Astrocyte of the cerebellum (primary cell): ENCODE measurements around the gene LMNA.
"Not testable (repeated sequence)": the region's sequence is repeated elsewhere in the genome, so short reads cannot be mapped to it uniquely, and the experiment has no call there.

Source experiments
- DNase-seq: peaks from one replicate; pipeline ENCODE4 v3.0.0-alpha.2; 2011; ENCODE audit warnings: low read depth
- H3K4me3 ChIP-seq: 2 replicates; pipeline ENCODE4 v1.5.1; 2011; ENCODE audit warnings: mild to moderate bottlenecking, low read depth, low read length, moderate library complexity
- in situ Hi-C: cut with HindIII; loops from 2 replicates; pipeline ENCODE4 v1.10.0; 2017; ENCODE audit warnings: low sequenced_read_pairs
- TF ChIP-seq, protein P1 (sequence below): IDR thresholded peaks from 2 replicates; pipeline ENCODE4 v1.5.1; 2012; ENCODE audit warnings: low read length, low read depth, moderate library complexity, mild to moderate bottlenecking; ENCODE audit errors: missing control alignments

The LMNA gene

DNA sequence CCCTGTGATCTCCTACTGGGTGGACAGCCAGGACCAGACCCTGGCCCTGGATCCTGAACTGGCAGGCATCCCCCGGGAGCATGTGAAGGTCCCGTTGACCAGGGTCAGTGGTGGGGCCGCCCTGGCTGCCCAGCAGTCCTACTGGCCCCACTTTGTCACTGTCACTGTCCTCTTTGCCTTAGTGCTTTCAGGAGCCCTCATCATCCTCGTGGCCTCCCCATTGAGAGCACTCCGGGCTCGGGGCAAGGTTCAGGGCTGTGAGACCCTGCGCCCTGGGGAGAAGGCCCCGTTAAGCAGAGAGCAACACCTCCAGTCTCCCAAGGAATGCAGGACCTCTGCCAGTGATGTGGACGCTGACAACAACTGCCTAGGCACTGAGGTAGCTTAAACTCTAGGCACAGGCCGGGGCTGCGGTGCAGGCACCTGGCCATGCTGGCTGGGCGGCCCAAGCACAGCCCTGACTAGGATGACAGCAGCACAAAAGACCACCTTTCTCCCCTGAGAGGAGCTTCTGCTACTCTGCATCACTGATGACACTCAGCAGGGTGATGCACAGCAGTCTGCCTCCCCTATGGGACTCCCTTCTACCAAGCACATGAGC is 62.2 kb downstream of the LMNA start:
- TF ChIP-seq, protein P1, sequence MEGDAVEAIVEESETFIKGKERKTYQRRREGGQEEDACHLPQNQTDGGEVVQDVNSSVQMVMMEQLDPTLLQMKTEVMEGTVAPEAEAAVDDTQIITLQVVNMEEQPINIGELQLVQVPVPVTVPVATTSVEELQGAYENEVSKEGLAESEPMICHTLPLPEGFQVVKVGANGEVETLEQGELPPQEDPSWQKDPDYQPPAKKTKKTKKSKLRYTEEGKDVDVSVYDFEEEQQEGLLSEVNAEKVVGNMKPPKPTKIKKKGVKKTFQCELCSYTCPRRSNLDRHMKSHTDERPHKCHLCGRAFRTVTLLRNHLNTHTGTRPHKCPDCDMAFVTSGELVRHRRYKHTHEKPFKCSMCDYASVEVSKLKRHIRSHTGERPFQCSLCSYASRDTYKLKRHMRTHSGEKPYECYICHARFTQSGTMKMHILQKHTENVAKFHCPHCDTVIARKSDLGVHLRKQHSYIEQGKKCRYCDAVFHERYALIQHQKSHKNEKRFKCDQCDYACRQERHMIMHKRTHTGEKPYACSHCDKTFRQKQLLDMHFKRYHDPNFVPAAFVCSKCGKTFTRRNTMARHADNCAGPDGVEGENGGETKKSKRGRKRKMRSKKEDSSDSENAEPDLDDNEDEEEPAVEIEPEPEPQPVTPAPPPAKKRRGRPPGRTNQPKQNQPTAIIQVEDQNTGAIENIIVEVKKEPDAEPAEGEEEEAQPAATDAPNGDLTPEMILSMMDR = no peak
- no peak overlapping the region for H3K4me3 ChIP-seq
- in situ Hi-C loops = no loop called here
- DNase-seq = no peak

DNA sequence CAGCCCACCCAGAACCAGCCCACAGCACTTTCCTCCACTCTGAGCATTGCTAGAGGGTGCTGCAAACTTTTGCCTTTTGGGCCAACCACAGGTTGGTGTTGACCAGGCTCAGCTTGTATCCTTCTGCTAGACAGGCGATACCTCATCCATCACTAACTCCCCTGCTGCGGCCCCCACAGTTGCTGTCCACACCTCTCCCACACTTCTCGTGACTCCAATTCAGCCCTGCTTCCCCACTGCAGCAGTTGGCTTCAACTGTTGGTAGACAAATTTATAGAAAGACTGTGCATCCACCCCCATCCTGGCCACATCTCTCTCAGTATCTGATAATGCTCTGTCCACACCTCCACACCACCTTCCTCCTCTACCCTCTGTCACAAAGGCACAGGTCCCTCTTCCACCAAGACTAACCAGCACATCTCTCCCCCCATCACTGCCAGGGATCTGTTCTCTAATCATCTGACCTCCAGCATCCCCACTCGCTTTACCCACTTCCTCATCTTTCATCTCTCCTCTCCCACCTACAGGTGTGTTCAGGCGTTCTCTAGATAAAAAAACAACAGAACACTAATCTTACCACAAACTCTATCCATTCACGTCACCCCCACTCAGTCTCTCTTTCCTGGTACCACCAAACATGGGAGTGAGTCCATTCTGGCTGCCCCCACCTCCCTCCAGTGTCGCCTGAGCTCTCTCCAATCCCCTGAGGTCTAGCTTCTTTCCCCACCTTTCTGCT is 63.6 kb downstream of the LMNA start:
- in situ Hi-C loops = no loop called here
- TF ChIP-seq, protein P1 = no peak
- no peak for DNase-seq
- no peak overlapping the region for H3K4me3 ChIP-seq

DNA sequence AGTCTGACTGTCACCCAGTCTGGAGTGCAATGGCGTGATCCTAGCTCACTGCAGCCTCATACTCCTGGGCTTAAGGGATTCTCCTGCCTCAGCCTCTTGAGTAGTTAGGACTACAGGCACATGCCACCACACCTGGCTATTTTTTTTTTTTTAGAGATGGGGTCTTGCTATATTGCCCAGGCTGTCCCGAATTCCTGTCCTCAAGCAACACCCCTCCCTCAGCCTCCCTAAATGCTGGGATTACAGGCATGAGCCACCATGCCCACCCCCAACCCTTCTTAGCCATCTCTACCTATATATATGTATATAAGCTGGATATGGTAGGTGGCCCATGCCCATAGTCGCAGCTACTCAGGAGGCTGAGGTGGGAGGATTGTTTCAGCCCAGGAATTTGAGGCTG is 66.0 kb downstream of the LMNA start:
- no peak for DNase-seq

DNA sequence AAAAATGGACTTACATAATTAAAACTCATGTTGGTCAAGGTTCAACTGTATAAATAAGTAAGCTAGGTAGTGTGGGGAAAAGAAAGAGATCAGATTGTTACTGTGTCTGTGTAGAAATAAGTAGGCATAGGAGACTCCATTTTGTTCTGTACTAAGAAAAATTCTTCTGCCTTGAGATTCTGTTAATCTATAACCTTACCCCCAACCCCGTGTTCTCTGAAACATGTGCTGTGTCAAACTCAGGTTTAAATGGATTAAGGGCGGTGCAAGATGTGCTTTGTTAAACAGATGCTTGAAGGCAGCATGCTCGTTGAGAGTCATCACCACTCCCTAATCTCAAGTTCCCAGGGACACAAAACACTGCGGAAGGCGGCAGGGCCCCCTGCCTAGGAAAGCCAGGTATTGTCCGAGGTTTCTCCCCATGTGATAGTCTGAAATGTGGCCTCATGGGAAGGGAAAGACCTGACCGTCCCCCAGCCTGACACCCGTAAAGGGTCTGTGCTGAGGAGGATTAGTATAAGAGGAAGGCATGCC is 66.9 kb downstream of the LMNA start:
- H3K4me3 ChIP-seq, in situ Hi-C loops, DNase-seq: not testable (repeated sequence)

More for the DNA sequence above, 66.0 kb downstream of the LMNA start:
- H3K4me3 ChIP-seq = no peak overlapping the region
- in situ Hi-C loops = no loop called here
- TF ChIP-seq, protein P1 = no peak

DNA sequence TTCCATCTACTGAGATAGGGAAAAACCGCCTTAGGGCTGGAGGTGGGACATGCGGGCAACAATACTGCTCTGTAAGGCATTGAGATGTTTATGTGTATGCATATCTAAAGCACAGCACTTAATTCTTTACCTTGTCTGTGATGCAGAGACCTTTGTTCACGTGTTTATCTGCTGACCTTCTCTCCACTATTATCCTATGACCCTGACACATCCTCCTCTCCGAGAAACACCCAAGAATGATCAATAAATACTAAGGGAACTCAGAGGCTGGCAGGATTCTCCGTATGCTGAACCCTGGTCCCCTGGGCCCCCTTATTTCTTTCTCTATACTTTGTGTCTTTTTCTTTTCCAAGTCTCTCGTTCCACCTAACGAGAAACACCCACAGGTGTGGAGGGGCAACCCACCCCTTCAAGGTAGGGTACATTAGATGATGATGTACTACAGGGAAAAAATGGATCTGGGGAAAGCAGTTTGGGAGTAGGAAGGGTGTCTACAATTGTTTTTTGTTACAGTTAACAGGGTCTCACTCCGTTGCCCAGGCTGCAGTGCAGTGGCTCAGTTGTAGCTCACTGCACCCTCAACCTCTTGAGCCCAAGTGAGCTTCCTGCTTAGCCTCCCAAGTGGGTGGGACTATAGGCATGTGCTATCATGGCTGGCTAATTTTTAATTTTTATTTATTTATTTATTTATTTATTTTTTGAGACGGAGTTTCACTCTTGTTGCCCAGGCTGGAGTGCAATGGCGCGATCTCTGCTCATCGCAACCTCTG is 67.7 kb downstream of the LMNA start:
- in situ Hi-C loops, H3K4me3 ChIP-seq, DNase-seq: not testable (repeated sequence)

DNA sequence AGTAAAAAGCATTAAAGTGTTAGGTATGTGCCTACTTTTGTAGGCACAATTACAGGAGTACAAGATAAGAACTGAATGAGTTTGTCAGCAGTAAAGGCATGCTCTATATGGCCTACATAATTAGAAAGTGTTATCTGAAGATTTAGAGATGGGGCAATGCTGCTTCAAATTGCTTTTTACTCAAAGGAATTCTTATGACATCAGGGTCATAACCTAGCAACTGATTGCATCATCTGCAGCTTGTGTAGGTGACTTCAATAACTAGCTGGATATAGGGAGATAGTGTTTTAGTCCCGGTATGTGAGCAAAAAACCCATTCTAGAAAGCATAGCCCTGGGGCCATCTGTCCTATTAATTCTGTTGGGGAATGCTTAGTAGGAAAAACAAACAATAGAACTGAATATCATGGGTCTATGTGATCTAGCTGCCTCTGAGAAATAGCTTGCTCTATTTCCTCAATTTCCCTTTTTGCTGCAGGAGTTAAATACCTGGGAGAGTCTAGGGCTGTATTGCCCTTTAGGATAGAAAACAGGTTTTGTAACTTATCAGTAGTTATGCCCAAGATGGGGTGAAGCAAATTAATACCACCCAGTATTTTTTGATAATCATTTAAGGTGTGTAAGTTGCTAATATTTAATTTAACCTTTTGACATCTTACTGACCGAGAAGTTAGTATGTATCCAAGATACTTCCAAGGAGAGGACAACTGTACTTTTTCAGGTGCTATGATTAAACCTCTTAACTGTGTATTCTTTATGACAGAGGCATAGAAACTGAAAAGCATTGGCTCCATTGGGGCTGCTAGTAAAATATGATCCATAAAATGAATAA is 72.1 kb downstream of the LMNA start:
- in situ Hi-C loops, DNase-seq, H3K4me3 ChIP-seq: not testable (repeated sequence)
